ENCODE measurements around the gene FCGR3A. TPM values are rescaled to one million over a fixed set of nuclear protein-coding genes. Genes with fewer than 3 reads are reported as not detected.

The FCGR3A gene
- total and polyA plus RNA-seq, 2 experiments from 2014 or later = not detected

DNA sequence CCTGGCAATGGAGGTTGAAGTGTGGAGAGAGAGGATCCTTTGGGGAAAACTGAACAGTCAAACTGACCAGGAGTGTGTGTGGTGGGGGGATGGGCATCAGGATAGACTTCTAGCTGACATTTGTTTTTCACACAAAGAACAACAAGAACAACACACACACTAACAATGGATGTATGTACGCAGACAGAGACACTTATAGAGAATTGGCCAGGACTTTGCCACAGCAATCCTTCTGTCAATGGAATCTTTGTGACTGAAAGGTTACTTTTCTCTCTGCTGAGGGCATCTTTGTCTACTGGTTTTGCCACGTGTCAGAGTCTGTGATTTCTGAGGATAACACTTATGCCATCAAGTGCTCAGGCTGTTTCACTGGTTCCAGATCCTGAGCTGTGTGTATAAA is 56.8 kb downstream of the FCGR3A start (continued):
- TF ChIP-seq, protein P1, sequence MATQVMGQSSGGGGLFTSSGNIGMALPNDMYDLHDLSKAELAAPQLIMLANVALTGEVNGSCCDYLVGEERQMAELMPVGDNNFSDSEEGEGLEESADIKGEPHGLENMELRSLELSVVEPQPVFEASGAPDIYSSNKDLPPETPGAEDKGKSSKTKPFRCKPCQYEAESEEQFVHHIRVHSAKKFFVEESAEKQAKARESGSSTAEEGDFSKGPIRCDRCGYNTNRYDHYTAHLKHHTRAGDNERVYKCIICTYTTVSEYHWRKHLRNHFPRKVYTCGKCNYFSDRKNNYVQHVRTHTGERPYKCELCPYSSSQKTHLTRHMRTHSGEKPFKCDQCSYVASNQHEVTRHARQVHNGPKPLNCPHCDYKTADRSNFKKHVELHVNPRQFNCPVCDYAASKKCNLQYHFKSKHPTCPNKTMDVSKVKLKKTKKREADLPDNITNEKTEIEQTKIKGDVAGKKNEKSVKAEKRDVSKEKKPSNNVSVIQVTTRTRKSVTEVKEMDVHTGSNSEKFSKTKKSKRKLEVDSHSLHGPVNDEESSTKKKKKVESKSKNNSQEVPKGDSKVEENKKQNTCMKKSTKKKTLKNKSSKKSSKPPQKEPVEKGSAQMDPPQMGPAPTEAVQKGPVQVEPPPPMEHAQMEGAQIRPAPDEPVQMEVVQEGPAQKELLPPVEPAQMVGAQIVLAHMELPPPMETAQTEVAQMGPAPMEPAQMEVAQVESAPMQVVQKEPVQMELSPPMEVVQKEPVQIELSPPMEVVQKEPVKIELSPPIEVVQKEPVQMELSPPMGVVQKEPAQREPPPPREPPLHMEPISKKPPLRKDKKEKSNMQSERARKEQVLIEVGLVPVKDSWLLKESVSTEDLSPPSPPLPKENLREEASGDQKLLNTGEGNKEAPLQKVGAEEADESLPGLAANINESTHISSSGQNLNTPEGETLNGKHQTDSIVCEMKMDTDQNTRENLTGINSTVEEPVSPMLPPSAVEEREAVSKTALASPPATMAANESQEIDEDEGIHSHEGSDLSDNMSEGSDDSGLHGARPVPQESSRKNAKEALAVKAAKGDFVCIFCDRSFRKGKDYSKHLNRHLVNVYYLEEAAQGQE (IDR thresholded peaks at IDR 0.05; ENCODE audit: unreplicated experiment) = no peak

Other genes starting within 250 kb of the FCGR3A start
- 1.6 and 1.9 TPM in 2 replicates for gene MPZ, start 239.8 kb downstream of the FCGR3A start, total RNA-seq (2014; rRNA removed; shearing (Covaris generic))
- 2.2 and 4.0 TPM in 2 replicates for gene MPZ, start 239.8 kb downstream of the FCGR3A start, polyA plus RNA-seq (2016; fragmentation: Nextera tagmentation; extraction: Ambion mirVana)
- 84.4 and 126 TPM in 2 replicates for gene SDHC, start 235.4 kb downstream of the FCGR3A start, total RNA-seq (2014; rRNA removed; shearing (Covaris generic))
- 107 and 141 TPM in 2 replicates for gene SDHC, start 235.4 kb downstream of the FCGR3A start, polyA plus RNA-seq (2016; fragmentation: Nextera tagmentation; extraction: Ambion mirVana)
- gene CFAP126, start 181.9 kb downstream of the FCGR3A start, total RNA-seq (2014; rRNA removed; shearing (Covaris generic)) = not detected in 2 replicates
- gene CFAP126, start 181.9 kb downstream of the FCGR3A start, polyA plus RNA-seq (2016; fragmentation: Nextera tagmentation; extraction: Ambion mirVana) = not detected in 2 replicates
- 1.3 TPM in 1 of 2 replicates, not detected in the other for gene FCGR2A, start 44.4 kb downstream of the FCGR3A start, total RNA-seq (2014; rRNA removed; shearing (Covaris generic))
- gene FCGR2A, start 44.4 kb downstream of the FCGR3A start, polyA plus RNA-seq (2016; fragmentation: Nextera tagmentation; extraction: Ambion mirVana) = 0.08 and 0.38 TPM in 2 replicates
- gene HSPA6, start 25.3 kb downstream of the FCGR3A start, total RNA-seq (2014; rRNA removed; shearing (Covaris generic)) = not detected in 2 replicates
- 0.09 TPM in 1 of 2 replicates, not detected in the other for gene HSPA6, start 25.3 kb downstream of the FCGR3A start, polyA plus RNA-seq (2016; fragmentation: Nextera tagmentation; extraction: Ambion mirVana)
- gene FCGR3B, start 81.4 kb upstream of the FCGR3A start, total RNA-seq (2014; rRNA removed; shearing (Covaris generic)) = not detected in 2 replicates
- gene FCGR3B, start 81.4 kb upstream of the FCGR3A start, polyA plus RNA-seq (2016; fragmentation: Nextera tagmentation; extraction: Ambion mirVana) = not detected in 2 replicates
- gene FCGR2B, start 113.3 kb upstream of the FCGR3A start, total RNA-seq (2014; rRNA removed; shearing (Covaris generic)) = not detected in 2 replicates
- gene FCGR2B, start 113.3 kb upstream of the FCGR3A start, polyA plus RNA-seq (2016; fragmentation: Nextera tagmentation; extraction: Ambion mirVana) = not detected in 2 replicates
- gene FCRLA, start 157.4 kb upstream of the FCGR3A start, total RNA-seq (2014; rRNA removed; shearing (Covaris generic)) = not detected in 2 replicates
- 0.24 and 0.50 TPM in 2 replicates for gene FCRLA, start 157.4 kb upstream of the FCGR3A start, polyA plus RNA-seq (2016; fragmentation: Nextera tagmentation; extraction: Ambion mirVana)
- 0.56 TPM in 1 of 2 replicates, not detected in the other for gene FCRLB, start 171.7 kb upstream of the FCGR3A start, total RNA-seq (2014; rRNA removed; shearing (Covaris generic))
- 0.37 and 0.47 TPM in 2 replicates for gene FCRLB, start 171.7 kb upstream of the FCGR3A start, polyA plus RNA-seq (2016; fragmentation: Nextera tagmentation; extraction: Ambion mirVana)
- gene DUSP12, start 200.0 kb upstream of the FCGR3A start, total RNA-seq (2014; rRNA removed; shearing (Covaris generic)) = 37.0 and 37.2 TPM in 2 replicates
- gene DUSP12, start 200.0 kb upstream of the FCGR3A start, polyA plus RNA-seq (2016; fragmentation: Nextera tagmentation; extraction: Ambion mirVana) = 26.9 and 28.4 TPM in 2 replicates
- 9.7 and 13.5 TPM in 2 replicates for gene ATF6, start 216.5 kb upstream of the FCGR3A start, total RNA-seq (2014; rRNA removed; shearing (Covaris generic))
- gene ATF6, start 216.5 kb upstream of the FCGR3A start, polyA plus RNA-seq (2016; fragmentation: Nextera tagmentation; extraction: Ambion mirVana) = 4.0 and 5.0 TPM in 2 replicates

All from GM23338 (cell line).